Body of pancreas (tissue), 4 donors: ENCODE data around the gene TENT4B. TPM values are rescaled to one million over a fixed set of nuclear protein-coding genes. Genes with fewer than 3 reads are reported as not detected.
A peak's percentile ranks its signal among the peaks of the same experiment; 100 is the strongest.

Experiments used
- ATAC-seq: fragments of 150-250 bp; one replicate; pipeline ENCODE4 v1.9.1; 2016
- DNase-seq, 4 donors: peaks; one replicate each; pipeline ENCODE4 v3.0.0-alpha.2; 2019
- H3K27ac ChIP-seq, 4 donors: fragments of 200-600 bp; sonication (generic); 1 replicate in 3 of 4; 2 replicates in 1 of 4; pipeline versions ENCODE4 v1.5.1 to v1.6.1; 2016 to 2019; ENCODE audit warnings: mild to moderate bottlenecking in 1 of 4, mixed read lengths in 1 of 4, moderate library complexity in 1 of 4
- H3K27me3 ChIP-seq, 2 donors: fragments of 200-600 bp; sonication (generic); one replicate each; pipeline ENCODE4 v1.6.0; 2016; ENCODE audit warnings: mild to moderate bottlenecking in 1 of 2
- H3K36me3 ChIP-seq, 2 donors: fragments of 200-600 bp; sonication (generic); replicated peaks in 1 of 2; 2 replicates each; pipeline ENCODE4 v1.5.1; 2016; ENCODE audit warnings: low read depth in 2 of 2; ENCODE audit not compliant: insufficient read depth in 1 of 2
- H3K4me1 ChIP-seq: fragments of 200-600 bp; sonication (generic); one replicate; pipeline ENCODE4 v1.6.0; 2016
- H3K4me3 ChIP-seq, 2 donors: fragments of 200-600 bp; sonication (generic); 1 replicate in 1 of 2; 2 replicates in 1 of 2; pipeline ENCODE4 v1.5.1; 2016 to 2019
- H3K9me3 ChIP-seq, 3 donors: fragments of 200-600 bp; sonication (generic); 1 replicate in 2 of 3; 2 replicates in 1 of 3; pipeline ENCODE4 v1.5.1; 2016
- POLR2A ChIP-seq, 3 donors: fragments of 450-650 bp; IDR thresholded peaks; one replicate each; pipeline ENCODE4 v1.6.1; 2016; ENCODE audit warnings: antibody characterized with exemption in 3 of 3, mild to moderate bottlenecking in 2 of 3
- WGBS, 2 donors: methylation state at CpG; one replicate each; pipeline ENCODE4 v1.1.5; 2017; 5-methylcytosine and 5-hydroxymethylcytosine counted together
- intact Hi-C: fragments of 100-400 bp; cut with DNase I; formaldehyde crosslinking; loops from one replicate; pipeline ENCODE4 v1.15.1; 2023
- total RNA-seq, 2 donors: library from RNA; depleted of rRNA; stranded (reverse); fragments of >200 nt; gene quantifications; one replicate each; pipeline ENCODE4 v1.1.0, GENCODE V29; 2016
- TF ChIP-seq, protein P1 (sequence below), 7 experiments: fragments of 450-650 bp in 4 of 7; fragments of 200-600 bp in 3 of 7; sonication (generic) in 3 of 7; IDR thresholded peaks; one replicate each; pipeline ENCODE4 v1.5.1; 2016 to 2019; ENCODE audit warnings: antibody characterized with exemption in 7 of 7

Gene TENT4B
- total RNA-seq, 2 donors from 2014 or later: 2.0 to 7.0 TPM

DNA sequence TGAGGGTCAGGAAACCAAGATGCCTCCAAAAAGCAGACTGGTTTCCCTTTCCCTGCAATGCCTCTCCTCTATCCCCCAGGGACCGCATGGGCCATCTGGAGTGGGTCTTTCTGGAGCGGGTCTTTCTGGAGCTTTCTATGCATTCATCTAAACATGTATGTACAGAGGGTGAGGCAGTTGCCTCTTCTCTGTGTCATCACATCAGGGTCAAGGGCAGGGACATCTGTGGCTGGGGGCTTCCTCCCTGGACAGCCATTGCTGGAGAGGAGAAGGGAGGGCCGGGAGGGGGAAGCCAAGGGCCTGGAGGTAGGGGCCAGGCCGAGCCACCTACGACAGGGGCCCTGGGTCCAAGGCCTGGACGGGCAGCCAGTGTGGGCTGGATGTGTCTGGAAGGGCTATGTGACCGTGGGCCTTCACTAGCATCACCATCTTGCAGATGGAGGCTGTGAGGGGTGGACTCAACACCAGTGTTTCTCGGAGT lies 114.1 kb downstream of the TENT4B start:
- WGBS, 2 donors: 68 to 80% methylated on average over 7 to 8 of the region's 8 CpGs
- Histone ChIP-seq H3K9me3 (no peaks in the 10 kb centered on the region), H3K4me3 (no peak overlapping the region), H3K27ac (peak overlapping the region in 1 of 4 donors; percentile 50), H3K36me3 (no peaks in the 10 kb centered on the region), H3K27me3 (no peaks in the 10 kb centered on the region), H3K4me1 (no peaks in the 10 kb centered on the region)
- DNase-seq (no peak), ATAC-seq (no peak)
- TF ChIP-seq POLR2A (IDR thresholded peaks at IDR 0.05): no peak
- TF ChIP-seq, protein P1, sequence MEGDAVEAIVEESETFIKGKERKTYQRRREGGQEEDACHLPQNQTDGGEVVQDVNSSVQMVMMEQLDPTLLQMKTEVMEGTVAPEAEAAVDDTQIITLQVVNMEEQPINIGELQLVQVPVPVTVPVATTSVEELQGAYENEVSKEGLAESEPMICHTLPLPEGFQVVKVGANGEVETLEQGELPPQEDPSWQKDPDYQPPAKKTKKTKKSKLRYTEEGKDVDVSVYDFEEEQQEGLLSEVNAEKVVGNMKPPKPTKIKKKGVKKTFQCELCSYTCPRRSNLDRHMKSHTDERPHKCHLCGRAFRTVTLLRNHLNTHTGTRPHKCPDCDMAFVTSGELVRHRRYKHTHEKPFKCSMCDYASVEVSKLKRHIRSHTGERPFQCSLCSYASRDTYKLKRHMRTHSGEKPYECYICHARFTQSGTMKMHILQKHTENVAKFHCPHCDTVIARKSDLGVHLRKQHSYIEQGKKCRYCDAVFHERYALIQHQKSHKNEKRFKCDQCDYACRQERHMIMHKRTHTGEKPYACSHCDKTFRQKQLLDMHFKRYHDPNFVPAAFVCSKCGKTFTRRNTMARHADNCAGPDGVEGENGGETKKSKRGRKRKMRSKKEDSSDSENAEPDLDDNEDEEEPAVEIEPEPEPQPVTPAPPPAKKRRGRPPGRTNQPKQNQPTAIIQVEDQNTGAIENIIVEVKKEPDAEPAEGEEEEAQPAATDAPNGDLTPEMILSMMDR (IDR thresholded peaks at IDR 0.05): no peak
- intact Hi-C loops: no loop called here

- 43 to 62% methylated on average over 3 of the region's 3 CpGs for WGBS, 2 donors
- TF ChIP-seq, protein P1 (IDR thresholded peaks at IDR 0.05): no peak
- no peak for TF ChIP-seq POLR2A (IDR thresholded peaks at IDR 0.05)
- H3K4me3 ChIP-seq: no peak overlapping the region
- H3K27me3 ChIP-seq: no peaks in the 10 kb centered on the region
- H3K4me1 ChIP-seq: no peaks in the 10 kb centered on the region
- no peak for DNase-seq
- peak overlapping the region in 1 of 4 donors; percentile 50 for H3K27ac ChIP-seq
- H3K36me3 ChIP-seq: no peaks in the 10 kb centered on the region
- intact Hi-C loops: no loop called here
- no peaks in the 10 kb centered on the region for H3K9me3 ChIP-seq
- ATAC-seq: no peak
Observed at GRCh38 chr16:50267651-50268050, 114.5 kb downstream of the TENT4B start.

DNA sequence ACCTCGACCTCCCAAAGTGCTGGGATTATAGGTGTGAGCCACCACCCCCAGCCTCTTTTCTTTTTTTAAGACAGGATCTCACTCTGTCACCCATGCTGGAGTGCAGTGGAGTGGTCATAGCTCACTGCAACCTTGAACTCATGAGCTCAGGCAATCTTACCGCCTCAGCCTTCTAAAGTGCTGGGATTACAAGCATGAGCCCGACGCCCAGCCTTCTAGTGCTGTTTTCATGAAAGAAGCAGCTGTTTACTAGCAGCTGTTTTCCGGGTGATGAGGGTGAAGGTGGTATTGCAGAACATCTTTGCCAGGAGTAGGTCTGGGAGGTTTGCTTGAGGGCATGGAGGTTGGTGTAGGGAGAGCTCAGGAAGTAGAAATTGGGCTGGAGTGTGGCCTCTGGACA lies 115.2 kb downstream of the TENT4B start:
- 69 to 72% methylated on average over 5 of the region's 5 CpGs for WGBS, 2 donors
- H3K4me3 ChIP-seq: no peak overlapping the region
- H3K36me3 ChIP-seq: no peaks in the 10 kb centered on the region
- H3K27me3 ChIP-seq: no peaks in the 10 kb centered on the region
- H3K4me1 ChIP-seq: no peaks in the 10 kb centered on the region
- H3K27ac ChIP-seq: no peak overlapping the region
- intact Hi-C loops: no loop called here
- TF ChIP-seq POLR2A (IDR thresholded peaks at IDR 0.05): no peak
- TF ChIP-seq, protein P1 (IDR thresholded peaks at IDR 0.05): no peak
- no peak for DNase-seq
- no peak for ATAC-seq
- no peaks in the 10 kb centered on the region for H3K9me3 ChIP-seq

DNA sequence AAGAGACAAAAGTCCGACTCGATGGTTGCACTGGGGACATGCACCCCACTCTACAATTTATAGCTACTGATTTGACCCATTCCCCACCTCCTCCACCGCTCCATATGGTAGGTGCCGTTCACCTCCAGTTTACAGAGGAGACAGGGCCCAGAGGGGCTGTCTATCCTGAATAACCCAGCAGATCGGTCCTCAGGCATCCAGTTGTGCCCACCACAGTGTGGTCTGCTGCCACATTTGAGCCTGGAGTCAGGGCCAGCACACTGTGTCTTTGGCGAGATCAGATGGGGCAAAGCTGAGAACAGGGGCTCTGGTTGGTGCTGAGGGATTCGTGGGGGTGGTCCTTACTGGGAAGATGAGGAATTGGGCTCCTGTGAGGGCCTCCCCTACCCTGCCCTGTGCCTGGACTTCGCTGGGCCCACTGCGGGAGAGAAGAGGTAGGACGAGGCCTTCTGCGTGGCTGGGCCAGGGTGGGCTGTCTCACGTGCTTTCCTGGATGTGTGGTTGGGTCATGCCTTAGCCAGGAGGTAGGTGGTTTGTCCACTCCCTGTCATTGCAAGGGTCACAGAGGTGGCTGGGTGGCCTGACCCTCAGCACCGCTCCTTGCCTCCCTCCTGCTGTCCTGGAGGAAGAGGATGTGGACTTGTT lies 116.1 kb downstream of the TENT4B start:
- 86 to 93% methylated on average over 13 of the region's 13 CpGs for WGBS, 2 donors
- Histone ChIP-seq H3K36me3 (no peaks in the 10 kb centered on the region), H3K4me3 (no peak overlapping the region), H3K9me3 (no peaks in the 10 kb centered on the region), H3K27me3 (no peaks in the 10 kb centered on the region), H3K4me1 (no peaks in the 10 kb centered on the region), H3K27ac (no peak overlapping the region)
- no peak for ATAC-seq
- intact Hi-C loops: no loop called here
- DNase-seq: no peak
- TF ChIP-seq POLR2A (IDR thresholded peaks at IDR 0.05): no peak
- TF ChIP-seq, protein P1 (IDR thresholded peaks at IDR 0.05): no peak
